HEK293 (cell line): ENCODE results near the gene SLC38A7.
A peak's percentile ranks its signal among the peaks of the same experiment; 100 is the strongest.
"Not testable (repeated sequence)": the region's sequence is repeated elsewhere in the genome, so short reads cannot be mapped to it uniquely, and the experiment has no call there.

Experiments
- CTCF ChIA-PET: fragments of 350-600 bp; formaldehyde crosslinking; extraction: SDS; loops from one replicate; lab custom pipeline; 2021; ENCODE audit warnings: antibody characterized with exemption; lab: Yijun Ruan, JAX
- POLR2A ChIA-PET: fragments of 300-600 bp; formaldehyde crosslinking; extraction: SDS; loops from one replicate; lab custom pipeline; 2020; ENCODE audit warnings: antibody characterized with exemption, inconsistent platforms; lab: Yijun Ruan, JAX
- H3K27ac ChIP-seq: fragments of 200-500 bp; sonication (Bioruptor generic); 2 replicates; pipeline ENCODE4 v1.5.1; 2014; ENCODE audit warnings: low read depth, low read length, control low read depth, inconsistent platforms; ENCODE audit errors: extremely low read depth
- H3K36me3 ChIP-seq, 2 experiments: fragments of 200-500 bp in 1 of 2; sonication (Bioruptor generic) in 1 of 2; 1 replicate in 1 of 2; 2 replicates in 1 of 2; pipeline ENCODE4 v1.5.1; 2014 to 2017; ENCODE audit warnings: inconsistent platforms in 2 of 2, low read length in 2 of 2; ENCODE audit not compliant: control insufficient read depth in 2 of 2, insufficient read depth in 1 of 2
- H3K4me1 ChIP-seq: fragments of 200-500 bp; sonication (Bioruptor generic); 2 replicates; pipeline ENCODE4 v1.5.1; 2014; ENCODE audit warnings: mild to moderate bottlenecking, low read length, inconsistent platforms; ENCODE audit not compliant: control insufficient read depth, insufficient read depth
- H3K4me3 ChIP-seq: 2 replicates; pipeline ENCODE4 v1.5.1; 2011; ENCODE audit warnings: low read depth, mild to moderate bottlenecking, control low read depth, low read length, moderate library complexity
- H3K9me3 ChIP-seq: fragments of 200-500 bp; sonication (Bioruptor generic); 2 replicates; pipeline ENCODE4 v1.5.1; 2014; ENCODE audit warnings: low read depth, low read length, inconsistent platforms; ENCODE audit not compliant: control insufficient read depth, insufficient read depth
- KLF10 ChIP-seq: fragments of 450-650 bp; IDR thresholded peaks from 2 replicates; pipeline ENCODE4 v1.5.1; 2018; ENCODE audit warnings: missing biosample characterization, mild to moderate bottlenecking, missing genetic modification characterization
- KLF16 ChIP-seq: fragments of 450-650 bp; formaldehyde crosslinking; IDR thresholded peaks from 2 replicates; pipeline ENCODE4 v1.5.1; 2017; ENCODE audit warnings: missing biosample characterization, missing genetic modification characterization
- KLF7 ChIP-seq: fragments of 450-650 bp; formaldehyde crosslinking; IDR thresholded peaks from 2 replicates; pipeline ENCODE4 v1.5.1; 2016; ENCODE audit warnings: missing biosample characterization, missing genetic modification characterization, borderline replicate concordance
- TRIM28 ChIP-seq: IDR thresholded peaks from 2 replicates; pipeline ENCODE4 v1.6.1; 2011; ENCODE audit warnings: low read length, control low read depth, borderline replicate concordance
- WT1 ChIP-seq: fragments of 450-650 bp; formaldehyde crosslinking; IDR thresholded peaks from 2 replicates; pipeline ENCODE4 v1.5.1; 2016; ENCODE audit warnings: missing biosample characterization, missing genetic modification characterization
- ZFP37 ChIP-seq: fragments of 450-650 bp; formaldehyde crosslinking; IDR thresholded peaks from 2 replicates; pipeline ENCODE4 v1.5.1; 2016; ENCODE audit warnings: missing biosample characterization, missing genetic modification characterization
- ZNF146 ChIP-seq: fragments of 450-650 bp; formaldehyde crosslinking; IDR thresholded peaks from 2 replicates; pipeline ENCODE4 v1.5.1; 2016; ENCODE audit warnings: missing biosample characterization, missing genetic modification characterization
- ZNF202 ChIP-seq: fragments of 450-650 bp; formaldehyde crosslinking; IDR thresholded peaks from 2 replicates; pipeline ENCODE4 v1.5.1; 2016; ENCODE audit warnings: missing biosample characterization, missing genetic modification characterization, borderline replicate concordance
- ZNF239 ChIP-seq: fragments of 450-650 bp; formaldehyde crosslinking; IDR thresholded peaks from 2 replicates; pipeline ENCODE4 v1.5.1; 2016; ENCODE audit warnings: missing biosample characterization, missing genetic modification characterization
- ZNF266 ChIP-seq: fragments of 450-650 bp; formaldehyde crosslinking; IDR thresholded peaks from 2 replicates; pipeline ENCODE4 v1.5.1; 2016; ENCODE audit warnings: missing biosample characterization, missing genetic modification characterization, low read depth
- ZNF274 ChIP-seq, 2 experiments: fragments of 200-500 bp in 1 of 2; fragments of 450-650 bp in 1 of 2; sonication (Bioruptor generic) in 1 of 2; formaldehyde crosslinking in 1 of 2; IDR thresholded peaks; 2 replicates each; pipeline versions ENCODE4 v1.5.1 to v1.6.1; 2014 to 2016; ENCODE audit warnings: borderline replicate concordance in 1 of 2, inconsistent platforms in 1 of 2, low read length in 1 of 2, missing biosample characterization in 1 of 2, missing genetic modification characterization in 1 of 2
- ZNF292 ChIP-seq: fragments of 450-650 bp; formaldehyde crosslinking; IDR thresholded peaks from 2 replicates; pipeline ENCODE4 v1.5.1; 2016; ENCODE audit warnings: low read depth, missing biosample characterization, missing genetic modification characterization, borderline replicate concordance
- ZNF426 ChIP-seq: fragments of 450-650 bp; formaldehyde crosslinking; IDR thresholded peaks from 2 replicates; pipeline ENCODE4 v1.5.1; 2017; ENCODE audit warnings: missing biosample characterization, missing genetic modification characterization, mild to moderate bottlenecking, inconsistent platforms, moderate library complexity
- ZNF501 ChIP-seq: fragments of 450-650 bp; formaldehyde crosslinking; IDR thresholded peaks from 2 replicates; pipeline ENCODE4 v1.5.1; 2016; ENCODE audit warnings: missing biosample characterization, missing genetic modification characterization
- ZNF514 ChIP-seq: fragments of 450-650 bp; formaldehyde crosslinking; IDR thresholded peaks from 2 replicates; pipeline ENCODE4 v1.5.1; 2016; ENCODE audit warnings: missing biosample characterization, missing genetic modification characterization
- ZNF596 ChIP-seq: fragments of 450-650 bp; IDR thresholded peaks from 2 replicates; pipeline ENCODE4 v1.5.0; 2018; ENCODE audit warnings: missing biosample characterization, mild to moderate bottlenecking, missing genetic modification characterization, moderate library complexity
- ZNF624 ChIP-seq: fragments of 450-650 bp; formaldehyde crosslinking; IDR thresholded peaks from 2 replicates; pipeline ENCODE4 v1.5.1; 2017; ENCODE audit warnings: missing biosample characterization, missing genetic modification characterization
- ZNF654 ChIP-seq: fragments of 450-650 bp; formaldehyde crosslinking; IDR thresholded peaks from 2 replicates; pipeline ENCODE4 v1.5.1; 2016; ENCODE audit warnings: low read depth, missing biosample characterization, missing genetic modification characterization
- ZNF660 ChIP-seq: fragments of 450-650 bp; IDR thresholded peaks from 2 replicates; pipeline ENCODE4 v1.5.1; 2018; ENCODE audit warnings: missing biosample characterization, mild to moderate bottlenecking, missing genetic modification characterization
- TF ChIP-seq, protein P1 (sequence below): fragments of 450-650 bp; formaldehyde crosslinking; IDR thresholded peaks from 2 replicates; pipeline ENCODE4 v1.5.1; 2016; ENCODE audit warnings: missing biosample characterization, missing genetic modification characterization
- TF ChIP-seq, protein P2 (sequence below): fragments of 450-650 bp; formaldehyde crosslinking; IDR thresholded peaks from 2 replicates; pipeline ENCODE4 v1.5.1; 2016; ENCODE audit warnings: missing biosample characterization, missing genetic modification characterization
- TF ChIP-seq, protein P3 (sequence below): fragments of 450-650 bp; IDR thresholded peaks from 2 replicates; pipeline ENCODE4 v1.5.1; 2018; ENCODE audit warnings: missing biosample characterization, mild to moderate bottlenecking, missing genetic modification characterization
- TF ChIP-seq, protein P4 (sequence below): fragments of 450-650 bp; formaldehyde crosslinking; IDR thresholded peaks from 2 replicates; pipeline ENCODE4 v1.5.1; 2016; ENCODE audit warnings: missing biosample characterization, missing genetic modification characterization
- TF ChIP-seq, protein P5 (sequence below): fragments of 450-650 bp; formaldehyde crosslinking; IDR thresholded peaks from 2 replicates; pipeline ENCODE4 v1.5.1; 2016; ENCODE audit warnings: missing biosample characterization, missing genetic modification characterization

SLC38A7 gene

DNA sequence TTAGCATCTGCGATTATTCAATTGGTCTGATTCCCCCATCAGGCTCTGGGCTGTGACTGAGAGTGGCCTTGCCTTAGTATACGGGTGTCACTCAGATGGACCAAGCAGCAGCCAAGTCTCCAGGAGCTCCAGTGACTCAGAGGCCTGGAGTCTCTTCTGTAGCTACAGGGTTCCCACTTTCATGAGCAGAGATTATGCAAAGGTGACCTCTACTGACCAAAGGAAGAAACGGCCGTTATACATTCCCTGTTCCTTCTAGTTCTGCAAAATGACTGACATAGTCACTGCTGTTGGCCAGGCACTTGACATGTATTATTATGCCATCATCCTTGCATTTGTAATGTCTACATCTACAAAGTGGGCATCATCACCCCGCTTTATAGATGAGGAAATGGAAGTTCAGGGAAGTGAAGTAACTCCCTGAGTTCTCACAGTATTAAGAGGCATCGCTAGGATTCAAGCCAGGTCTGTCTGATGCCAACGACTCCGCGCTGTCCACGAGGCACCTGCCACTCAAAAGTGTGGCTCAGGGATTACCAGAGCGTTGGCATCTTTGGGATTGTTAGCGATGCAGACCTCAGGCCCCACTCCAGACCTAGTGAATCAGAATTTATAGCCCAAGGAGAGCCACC lies 23.3 kb downstream of the SLC38A7 start (continued):
- TF ChIP-seq, protein P1, sequence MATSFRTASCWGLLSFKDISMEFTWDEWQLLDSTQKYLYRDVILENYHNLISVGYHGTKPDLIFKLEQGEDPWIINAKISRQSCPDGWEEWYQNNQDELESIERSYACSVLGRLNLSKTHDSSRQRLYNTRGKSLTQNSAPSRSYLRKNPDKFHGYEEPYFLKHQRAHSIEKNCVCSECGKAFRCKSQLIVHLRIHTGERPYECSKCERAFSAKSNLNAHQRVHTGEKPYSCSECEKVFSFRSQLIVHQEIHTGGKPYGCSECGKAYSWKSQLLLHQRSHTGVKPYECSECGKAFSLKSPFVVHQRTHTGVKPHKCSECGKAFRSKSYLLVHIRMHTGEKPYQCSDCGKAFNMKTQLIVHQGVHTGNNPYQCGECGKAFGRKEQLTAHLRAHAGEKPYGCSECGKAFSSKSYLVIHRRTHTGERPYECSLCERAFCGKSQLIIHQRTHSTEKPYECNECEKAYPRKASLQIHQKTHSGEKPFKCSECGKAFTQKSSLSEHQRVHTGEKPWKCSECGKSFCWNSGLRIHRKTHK, result no peak
- peak; percentile 94 for TF ChIP-seq ZNF654 (tag by site-specific recombination)
- no peak for TF ChIP-seq KLF16 (tag by site-specific recombination)
- TF ChIP-seq WT1 (tag by site-specific recombination), result no peak
- no peak for TF ChIP-seq KLF10
- no peak for TF ChIP-seq ZNF266 (tag by site-specific recombination)
- no peak for TF ChIP-seq ZNF514
- TF ChIP-seq, protein P2, sequence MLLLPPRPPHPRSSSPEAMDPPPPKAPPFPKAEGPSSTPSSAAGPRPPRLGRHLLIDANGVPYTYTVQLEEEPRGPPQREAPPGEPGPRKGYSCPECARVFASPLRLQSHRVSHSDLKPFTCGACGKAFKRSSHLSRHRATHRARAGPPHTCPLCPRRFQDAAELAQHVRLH (tag by site-specific recombination), result no peak
- no peak for TF ChIP-seq ZNF274 (IDR thresholded peaks at IDR 0.05; ENCODE audit: low read length)
- no peak for TF ChIP-seq ZNF274 (tag by site-specific recombination; IDR thresholded peaks at IDR 0.05; ENCODE audit: borderline replicate concordance)
- TF ChIP-seq ZNF660, result peak; percentile 62; the same call in 1 of the 2 replicates

DNA sequence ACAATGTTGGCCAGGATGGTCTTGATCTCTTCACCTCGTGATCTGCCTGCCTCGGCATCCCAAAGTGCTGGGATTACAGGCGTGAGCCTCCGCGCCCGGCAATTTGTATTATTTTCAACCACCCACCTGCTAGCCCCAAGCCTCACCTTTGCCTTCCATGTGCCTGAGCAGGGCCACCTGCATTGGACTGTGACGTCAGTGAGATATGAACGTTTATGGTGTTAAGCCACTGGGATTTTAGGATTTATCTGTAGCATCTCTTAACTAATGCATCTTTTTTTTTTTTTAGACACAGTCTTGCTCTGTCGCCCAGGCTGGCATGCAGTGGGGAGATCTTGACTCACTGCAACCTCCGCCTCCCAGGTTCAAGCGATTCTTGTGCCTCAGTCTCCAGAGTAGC lies 24.7 kb downstream of the SLC38A7 start:
- H3K36me3 ChIP-seq, POLR2A ChIA-PET, H3K4me1 ChIP-seq, H3K9me3 ChIP-seq, H3K27ac ChIP-seq, H3K4me3 ChIP-seq: not testable (repeated sequence)
- CTCF ChIA-PET, result interaction anchor here (0.7 kb wide), 1 partner anchor 94 kb away, joined by 4 read pairs; no protein-coding TSS in a partner anchor

DNA sequence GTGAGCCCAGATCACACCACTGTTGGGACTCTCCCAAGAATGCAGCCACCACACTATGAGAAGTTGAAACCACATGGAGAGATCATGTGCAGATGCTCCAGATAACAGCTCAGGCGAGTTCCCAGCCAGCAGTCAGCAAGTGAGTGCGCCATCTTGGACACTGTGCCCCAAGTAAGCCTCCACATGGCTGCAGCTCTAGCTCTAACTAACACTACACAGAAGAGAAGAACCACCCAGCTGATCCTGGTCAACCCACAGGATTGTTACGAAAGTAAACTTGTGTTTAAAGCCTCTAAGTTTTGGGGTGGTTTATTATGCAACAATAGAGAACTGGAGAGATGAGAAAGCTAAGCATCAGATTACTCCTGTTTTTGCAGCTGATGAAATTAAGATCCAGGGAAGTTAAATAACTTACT lies 25.8 kb downstream of the SLC38A7 start:
- ChIA-PET CTCF (interaction anchor here (0.6 to 1.8 kb wide), 7 partner anchors 37 to 323 kb away, joined by 3 to 5 read pairs (median 3); no protein-coding TSS in a partner anchor), POLR2A (interaction anchor here (1.2 kb wide), 1 partner anchor 144 kb away, joined by 3 read pairs; no protein-coding TSS in a partner anchor)
- H3K4me3 ChIP-seq, result no peak overlapping the region
- no peak overlapping the region for H3K27ac ChIP-seq
- no peaks in the 10 kb centered on the region for H3K36me3 ChIP-seq
- TF ChIP-seq, protein P3, sequence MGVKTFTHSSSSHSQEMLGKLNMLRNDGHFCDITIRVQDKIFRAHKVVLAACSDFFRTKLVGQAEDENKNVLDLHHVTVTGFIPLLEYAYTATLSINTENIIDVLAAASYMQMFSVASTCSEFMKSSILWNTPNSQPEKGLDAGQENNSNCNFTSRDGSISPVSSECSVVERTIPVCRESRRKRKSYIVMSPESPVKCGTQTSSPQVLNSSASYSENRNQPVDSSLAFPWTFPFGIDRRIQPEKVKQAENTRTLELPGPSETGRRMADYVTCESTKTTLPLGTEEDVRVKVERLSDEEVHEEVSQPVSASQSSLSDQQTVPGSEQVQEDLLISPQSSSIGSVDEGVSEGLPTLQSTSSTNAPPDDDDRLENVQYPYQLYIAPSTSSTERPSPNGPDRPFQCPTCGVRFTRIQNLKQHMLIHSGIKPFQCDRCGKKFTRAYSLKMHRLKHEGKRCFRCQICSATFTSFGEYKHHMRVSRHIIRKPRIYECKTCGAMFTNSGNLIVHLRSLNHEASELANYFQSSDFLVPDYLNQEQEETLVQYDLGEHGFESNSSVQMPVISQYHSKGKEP (tag by site-specific recombination), result no peak
- TF ChIP-seq ZNF292 (tag by site-specific recombination), result no peak
- TF ChIP-seq ZFP37 (tag by site-specific recombination), result no peak
- TF ChIP-seq KLF7 (tag by site-specific recombination), result no peak
- no peak for TF ChIP-seq ZNF501 (tag by site-specific recombination)
- TF ChIP-seq, protein P1, result no peak
- no peak for TF ChIP-seq ZNF596 (tag by site-specific recombination)
- TF ChIP-seq, protein P4, sequence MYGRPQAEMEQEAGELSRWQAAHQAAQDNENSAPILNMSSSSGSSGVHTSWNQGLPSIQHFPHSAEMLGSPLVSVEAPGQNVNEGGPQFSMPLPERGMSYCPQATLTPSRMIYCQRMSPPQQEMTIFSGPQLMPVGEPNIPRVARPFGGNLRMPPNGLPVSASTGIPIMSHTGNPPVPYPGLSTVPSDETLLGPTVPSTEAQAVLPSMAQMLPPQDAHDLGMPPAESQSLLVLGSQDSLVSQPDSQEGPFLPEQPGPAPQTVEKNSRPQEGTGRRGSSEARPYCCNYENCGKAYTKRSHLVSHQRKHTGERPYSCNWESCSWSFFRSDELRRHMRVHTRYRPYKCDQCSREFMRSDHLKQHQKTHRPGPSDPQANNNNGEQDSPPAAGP (tag by site-specific recombination), result no peak
- TF ChIP-seq ZNF202 (tag by site-specific recombination), result no peak
- TF ChIP-seq, protein P5, sequence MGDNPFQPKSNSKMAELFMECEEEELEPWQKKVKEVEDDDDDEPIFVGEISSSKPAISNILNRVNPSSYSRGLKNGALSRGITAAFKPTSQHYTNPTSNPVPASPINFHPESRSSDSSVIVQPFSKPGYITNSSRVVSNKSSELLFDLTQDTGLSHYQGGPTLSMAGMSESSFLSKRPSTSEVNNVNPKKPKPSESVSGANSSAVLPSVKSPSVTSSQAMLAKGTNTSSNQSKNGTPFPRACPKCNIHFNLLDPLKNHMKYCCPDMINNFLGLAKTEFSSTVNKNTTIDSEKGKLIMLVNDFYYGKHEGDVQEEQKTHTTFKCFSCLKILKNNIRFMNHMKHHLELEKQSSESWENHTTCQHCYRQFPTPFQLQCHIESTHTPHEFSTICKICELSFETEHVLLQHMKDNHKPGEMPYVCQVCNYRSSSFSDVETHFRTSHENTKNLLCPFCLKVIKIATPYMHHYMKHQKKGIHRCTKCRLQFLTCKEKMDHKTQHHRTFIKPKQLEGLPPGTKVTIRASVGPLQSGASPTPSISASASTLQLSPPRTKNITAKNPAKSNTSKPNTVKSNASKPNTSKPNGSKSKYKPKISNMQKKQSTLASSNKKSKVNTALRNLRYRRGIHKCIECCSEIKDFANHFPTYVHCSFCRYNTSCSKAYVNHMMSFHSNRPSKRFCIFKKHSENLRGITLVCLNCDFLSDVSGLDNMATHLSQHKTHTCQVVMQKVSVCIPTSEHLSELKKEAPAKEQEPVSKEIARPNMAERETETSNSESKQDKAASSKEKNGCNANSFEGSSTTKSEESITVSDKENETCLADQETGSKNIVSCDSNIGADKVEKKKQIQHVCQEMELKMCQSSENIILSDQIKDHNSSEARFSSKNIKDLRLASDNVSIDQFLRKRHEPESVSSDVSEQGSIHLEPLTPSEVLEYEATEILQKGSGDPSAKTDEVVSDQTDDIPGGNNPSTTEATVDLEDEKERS (tag by site-specific recombination), result no peak
- TF ChIP-seq ZNF624, result no peak
- TF ChIP-seq ZNF239 (tag by site-specific recombination), result no peak
- no peak for TF ChIP-seq TRIM28
- TF ChIP-seq ZNF146 (tag by site-specific recombination), result no peak
- no peak for TF ChIP-seq ZNF426 (tag by site-specific recombination)
- no peaks in the 10 kb centered on the region for H3K9me3 ChIP-seq
- H3K4me1 ChIP-seq, result no peaks in the 10 kb centered on the region
